ENCODE data around the gene GRIN2A.

- TF ChIP-seq CTCF (conservative IDR thresholded peaks at IDR 0.05) (no peak), ZFX (IDR thresholded peaks at IDR 0.05) (no peak)
Observed at GRCh38 chr16:10226987-10227306, 44.7 kb upstream of the GRIN2A start.

Measured in C4-2B (cell line).